ENCODE data around the gene GADD45A.

GADD45A gene

DNA sequence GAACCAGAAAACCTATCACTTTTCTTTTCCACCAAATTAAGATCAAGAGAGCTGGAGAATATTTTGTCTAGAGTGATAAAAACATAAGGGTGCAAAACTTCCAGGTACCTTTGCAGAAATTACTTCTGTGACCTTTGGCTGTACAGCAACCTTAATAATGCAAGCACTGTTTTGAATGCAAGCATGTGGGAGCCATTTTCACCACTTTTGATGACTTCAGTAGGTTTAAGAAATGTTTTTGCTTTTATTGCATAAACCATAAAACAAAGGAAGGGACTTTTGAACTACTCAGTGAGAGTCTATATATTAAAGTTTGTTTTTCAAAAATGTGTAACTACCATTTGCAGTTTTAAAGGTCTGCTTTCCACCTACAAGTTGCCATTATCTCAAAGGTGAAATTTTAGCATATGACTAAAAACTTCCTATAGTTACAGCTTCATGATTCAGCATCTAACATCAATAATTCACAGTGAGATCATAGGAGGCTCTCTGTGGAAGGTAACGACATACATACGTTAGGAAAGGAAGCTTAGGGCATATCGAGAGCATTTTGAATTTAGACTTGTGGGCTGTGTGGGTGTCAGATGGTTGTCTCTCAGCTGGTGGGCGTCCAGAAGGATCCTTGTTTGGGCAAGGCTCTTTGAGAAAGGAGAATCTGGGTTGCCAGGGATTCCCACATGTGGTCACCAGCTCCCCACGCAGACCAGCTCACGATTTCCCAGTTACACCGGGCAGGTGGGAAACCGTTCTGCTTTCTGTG lies 1.1 kb upstream of the GADD45A start (continued):
- TF ChIP-seq, protein P1, sequence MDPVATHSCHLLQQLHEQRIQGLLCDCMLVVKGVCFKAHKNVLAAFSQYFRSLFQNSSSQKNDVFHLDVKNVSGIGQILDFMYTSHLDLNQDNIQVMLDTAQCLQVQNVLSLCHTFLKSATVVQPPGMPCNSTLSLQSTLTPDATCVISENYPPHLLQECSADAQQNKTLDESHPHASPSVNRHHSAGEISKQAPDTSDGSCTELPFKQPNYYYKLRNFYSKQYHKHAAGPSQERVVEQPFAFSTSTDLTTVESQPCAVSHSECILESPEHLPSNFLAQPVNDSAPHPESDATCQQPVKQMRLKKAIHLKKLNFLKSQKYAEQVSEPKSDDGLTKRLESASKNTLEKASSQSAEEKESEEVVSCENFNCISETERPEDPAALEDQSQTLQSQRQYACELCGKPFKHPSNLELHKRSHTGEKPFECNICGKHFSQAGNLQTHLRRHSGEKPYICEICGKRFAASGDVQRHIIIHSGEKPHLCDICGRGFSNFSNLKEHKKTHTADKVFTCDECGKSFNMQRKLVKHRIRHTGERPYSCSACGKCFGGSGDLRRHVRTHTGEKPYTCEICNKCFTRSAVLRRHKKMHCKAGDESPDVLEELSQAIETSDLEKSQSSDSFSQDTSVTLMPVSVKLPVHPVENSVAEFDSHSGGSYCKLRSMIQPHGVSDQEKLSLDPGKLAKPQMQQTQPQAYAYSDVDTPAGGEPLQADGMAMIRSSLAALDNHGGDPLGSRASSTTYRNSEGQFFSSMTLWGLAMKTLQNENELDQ (tag by site-specific recombination; IDR thresholded peaks at IDR 0.05; ENCODE audit: low read depth): no peak
- TF ChIP-seq ZBTB48 (tag by site-specific recombination; IDR thresholded peaks at IDR 0.05) (peak; percentile 80), ZFHX2 (tag by site-specific recombination; conservative IDR thresholded peaks at IDR 0.05) (peak; percentile 98), ZBTB17 (tag by site-specific recombination; IDR thresholded peaks at IDR 0.05) (no peak), SCRT2 (tag by site-specific recombination; IDR thresholded peaks at IDR 0.05) (peak; percentile 63; the same call in 1 of the 2 replicates), ZNF391 (tag by site-specific recombination; IDR thresholded peaks at IDR 0.05; ENCODE audit: borderline replicate concordance, low read depth) (no peak), SP2 (tag by site-specific recombination; IDR thresholded peaks at IDR 0.05) (0 out of 2 replicates have a peak, but pooled peaks have one; percentile 12), ZFP37 (tag by site-specific recombination; IDR thresholded peaks at IDR 0.05) (0 out of 2 replicates have a peak, but pooled peaks have one; percentile 21), PRDM1 (tag by site-specific recombination; IDR thresholded peaks at IDR 0.05) (peak; percentile 7; the same call in 1 of the 2 replicates)
- TF ChIP-seq, protein P2, sequence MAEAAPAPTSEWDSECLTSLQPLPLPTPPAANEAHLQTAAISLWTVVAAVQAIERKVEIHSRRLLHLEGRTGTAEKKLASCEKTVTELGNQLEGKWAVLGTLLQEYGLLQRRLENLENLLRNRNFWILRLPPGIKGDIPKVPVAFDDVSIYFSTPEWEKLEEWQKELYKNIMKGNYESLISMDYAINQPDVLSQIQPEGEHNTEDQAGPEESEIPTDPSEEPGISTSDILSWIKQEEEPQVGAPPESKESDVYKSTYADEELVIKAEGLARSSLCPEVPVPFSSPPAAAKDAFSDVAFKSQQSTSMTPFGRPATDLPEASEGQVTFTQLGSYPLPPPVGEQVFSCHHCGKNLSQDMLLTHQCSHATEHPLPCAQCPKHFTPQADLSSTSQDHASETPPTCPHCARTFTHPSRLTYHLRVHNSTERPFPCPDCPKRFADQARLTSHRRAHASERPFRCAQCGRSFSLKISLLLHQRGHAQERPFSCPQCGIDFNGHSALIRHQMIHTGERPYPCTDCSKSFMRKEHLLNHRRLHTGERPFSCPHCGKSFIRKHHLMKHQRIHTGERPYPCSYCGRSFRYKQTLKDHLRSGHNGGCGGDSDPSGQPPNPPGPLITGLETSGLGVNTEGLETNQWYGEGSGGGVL (tag by site-specific recombination; IDR thresholded peaks at IDR 0.05): no peak
- TF ChIP-seq, protein P3, sequence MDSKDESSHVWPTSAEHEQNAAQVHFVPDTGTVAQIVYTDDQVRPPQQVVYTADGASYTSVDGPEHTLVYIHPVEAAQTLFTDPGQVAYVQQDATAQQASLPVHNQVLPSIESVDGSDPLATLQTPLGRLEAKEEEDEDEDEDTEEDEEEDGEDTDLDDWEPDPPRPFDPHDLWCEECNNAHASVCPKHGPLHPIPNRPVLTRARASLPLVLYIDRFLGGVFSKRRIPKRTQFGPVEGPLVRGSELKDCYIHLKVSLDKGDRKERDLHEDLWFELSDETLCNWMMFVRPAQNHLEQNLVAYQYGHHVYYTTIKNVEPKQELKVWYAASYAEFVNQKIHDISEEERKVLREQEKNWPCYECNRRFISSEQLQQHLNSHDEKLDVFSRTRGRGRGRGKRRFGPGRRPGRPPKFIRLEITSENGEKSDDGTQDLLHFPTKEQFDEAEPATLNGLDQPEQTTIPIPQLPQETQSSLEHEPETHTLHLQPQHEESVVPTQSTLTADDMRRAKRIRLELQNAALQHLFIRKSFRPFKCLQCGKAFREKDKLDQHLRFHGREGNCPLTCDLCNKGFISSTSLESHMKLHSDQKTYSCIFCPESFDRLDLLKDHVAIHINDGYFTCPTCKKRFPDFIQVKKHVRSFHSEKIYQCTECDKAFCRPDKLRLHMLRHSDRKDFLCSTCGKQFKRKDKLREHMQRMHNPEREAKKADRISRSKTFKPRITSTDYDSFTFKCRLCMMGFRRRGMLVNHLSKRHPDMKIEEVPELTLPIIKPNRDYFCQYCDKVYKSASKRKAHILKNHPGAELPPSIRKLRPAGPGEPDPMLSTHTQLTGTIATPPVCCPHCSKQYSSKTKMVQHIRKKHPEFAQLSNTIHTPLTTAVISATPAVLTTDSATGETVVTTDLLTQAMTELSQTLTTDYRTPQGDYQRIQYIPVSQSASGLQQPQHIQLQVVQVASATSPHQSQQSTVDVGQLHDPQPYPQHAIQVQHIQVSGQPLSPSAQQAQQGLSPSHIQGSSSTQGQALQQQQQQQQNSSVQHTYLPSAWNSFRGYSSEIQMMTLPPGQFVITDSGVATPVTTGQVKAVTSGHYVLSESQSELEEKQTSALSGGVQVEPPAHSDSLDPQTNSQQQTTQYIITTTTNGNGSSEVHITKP (tag by site-specific recombination; IDR thresholded peaks at IDR 0.05): no peak
- TF ChIP-seq, protein P4, sequence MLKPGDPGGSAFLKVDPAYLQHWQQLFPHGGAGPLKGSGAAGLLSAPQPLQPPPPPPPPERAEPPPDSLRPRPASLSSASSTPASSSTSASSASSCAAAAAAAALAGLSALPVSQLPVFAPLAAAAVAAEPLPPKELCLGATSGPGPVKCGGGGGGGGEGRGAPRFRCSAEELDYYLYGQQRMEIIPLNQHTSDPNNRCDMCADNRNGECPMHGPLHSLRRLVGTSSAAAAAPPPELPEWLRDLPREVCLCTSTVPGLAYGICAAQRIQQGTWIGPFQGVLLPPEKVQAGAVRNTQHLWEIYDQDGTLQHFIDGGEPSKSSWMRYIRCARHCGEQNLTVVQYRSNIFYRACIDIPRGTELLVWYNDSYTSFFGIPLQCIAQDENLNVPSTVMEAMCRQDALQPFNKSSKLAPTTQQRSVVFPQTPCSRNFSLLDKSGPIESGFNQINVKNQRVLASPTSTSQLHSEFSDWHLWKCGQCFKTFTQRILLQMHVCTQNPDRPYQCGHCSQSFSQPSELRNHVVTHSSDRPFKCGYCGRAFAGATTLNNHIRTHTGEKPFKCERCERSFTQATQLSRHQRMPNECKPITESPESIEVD (tag by site-specific recombination; IDR thresholded peaks at IDR 0.05): peak; percentile 82

DNA sequence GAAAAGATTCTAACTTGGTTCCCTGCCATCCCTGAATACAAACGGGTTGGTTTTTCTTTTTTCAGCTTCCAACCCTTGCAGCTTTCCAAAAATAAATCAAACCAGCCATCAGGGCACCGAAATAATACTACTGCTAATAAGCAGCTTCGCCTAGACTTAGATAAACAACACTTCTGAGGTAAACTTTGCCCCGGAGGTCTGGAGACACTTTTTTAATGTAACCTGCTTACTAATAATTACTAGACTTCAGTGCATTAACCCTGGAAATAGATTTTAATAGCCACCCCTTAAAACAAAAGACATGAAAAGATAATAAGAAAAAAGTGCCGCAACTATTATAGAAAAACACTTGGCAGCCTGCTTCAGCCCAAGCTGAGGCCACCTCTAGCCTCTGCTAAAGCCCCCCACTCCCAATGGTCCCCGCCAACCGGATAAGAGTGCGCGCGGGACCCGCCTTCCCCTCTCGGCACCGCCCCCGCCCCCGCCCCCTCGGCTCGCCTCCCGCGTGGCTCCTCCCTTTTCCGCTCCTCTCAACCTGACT lies 405 bp upstream of the GADD45A start:
- H3K4me3 ChIP-seq (ENCODE audit: low read depth, low read length): peak overlapping the region; percentile 25
- ChIA-PET CTCF (interaction anchor here (0.5 to 4.9 kb wide), 14 partner anchors 17 to 681 kb away, joined by 3 to 41 read pairs (median 4); no protein-coding TSS in a partner anchor), POLR2A (interaction anchor here (0.6 to 4.8 kb wide), 50 partner anchors 9 to 1787 kb away, joined by 3 to 77 read pairs (median 5); partner anchors contain the start of gene WLS)
- peaks cover 8% of the 10 kb centered on the region; the same call in 1 of the 2 replicates for H3K4me1 ChIP-seq (ENCODE audit: control insufficient read depth, insufficient read depth, low read length)
- H3K36me3 ChIP-seq (ENCODE audit: control insufficient read depth in 2 of 2, insufficient read depth in 1 of 2, low read length in 2 of 2): peaks cover 9 to 32% of the 10 kb centered on the region in 2 experiments; a peak in 2 of 3 replicates
- H3K9me3 ChIP-seq (ENCODE audit: control insufficient read depth, insufficient read depth, low read depth, low read length): no peaks in the 10 kb centered on the region
- peak overlapping the region; percentile 55; the same call in 1 of the 2 replicates for H3K27ac ChIP-seq (ENCODE audit: extremely low read depth, low read depth, low read length)
- TF ChIP-seq ZNF2 (tag by site-specific recombination; IDR thresholded peaks at IDR 0.05): no peak
- TF ChIP-seq, protein P3 (tag by site-specific recombination; IDR thresholded peaks at IDR 0.05): peak; percentile 89
- no peak for TF ChIP-seq ZNF548 (tag by site-specific recombination; IDR thresholded peaks at IDR 0.05)
- TF ChIP-seq KLF8 (tag by site-specific recombination; IDR thresholded peaks at IDR 0.05): peak; percentile 55; the same call in 1 of the 2 replicates
- TF ChIP-seq ZNF239 (tag by site-specific recombination; IDR thresholded peaks at IDR 0.05): no peak
- no peak for TF ChIP-seq HOXD13 (CRISPR knock-in tag; IDR thresholded peaks at IDR 0.05; ENCODE audit: borderline replicate concordance)
- peak; percentile 55 for TF ChIP-seq ZNF335 (tag by site-specific recombination; conservative IDR thresholded peaks at IDR 0.05)
- TF ChIP-seq RBAK (tag by site-specific recombination; IDR thresholded peaks at IDR 0.05): no peak
